ENCODE results near the gene PGAP3. TPM values are rescaled to one million over a fixed set of nuclear protein-coding genes. Genes with fewer than 3 reads are reported as not detected.
A peak's percentile ranks its signal among the peaks of the same experiment; 100 is the strongest.

Gene PGAP3
- total RNA-seq, 1 donor from 2014 or later = 36.8 TPM

GRCh38 chr17:39664581-39665561 lies 23.0 kb downstream of the PGAP3 start, which contains the start of gene TCAP:
Gene TCAP (plus strand): TSS chr17:39665349. CDS start chr17:39665360, 11 bp downstream.
- H3K27me3 Mint-ChIP-seq (ENCODE audit: low read depth) = peaks cover 46% of the 10 kb centered on the region
- no peak within 1 kb of the TSS for H3K27ac Mint-ChIP-seq
- TF ChIP-seq CTCF (IDR thresholded peaks at IDR 0.05; ENCODE audit: unreplicated experiment) = no peak
- H3K4me1 Mint-ChIP-seq = peaks cover 14% of the 10 kb centered on the region
- H3K9me3 Mint-ChIP-seq = no peaks in the 10 kb centered on the region
- H3K4me3 Mint-ChIP-seq = peak within 1 kb of the TSS; percentile 31
- H3K36me3 Mint-ChIP-seq = peaks cover 6% of the 10 kb centered on the region
- DNase-seq (ENCODE audit: low spot score in 2 of 2, unreplicated experiment in 2 of 2) = no peak

DNA sequence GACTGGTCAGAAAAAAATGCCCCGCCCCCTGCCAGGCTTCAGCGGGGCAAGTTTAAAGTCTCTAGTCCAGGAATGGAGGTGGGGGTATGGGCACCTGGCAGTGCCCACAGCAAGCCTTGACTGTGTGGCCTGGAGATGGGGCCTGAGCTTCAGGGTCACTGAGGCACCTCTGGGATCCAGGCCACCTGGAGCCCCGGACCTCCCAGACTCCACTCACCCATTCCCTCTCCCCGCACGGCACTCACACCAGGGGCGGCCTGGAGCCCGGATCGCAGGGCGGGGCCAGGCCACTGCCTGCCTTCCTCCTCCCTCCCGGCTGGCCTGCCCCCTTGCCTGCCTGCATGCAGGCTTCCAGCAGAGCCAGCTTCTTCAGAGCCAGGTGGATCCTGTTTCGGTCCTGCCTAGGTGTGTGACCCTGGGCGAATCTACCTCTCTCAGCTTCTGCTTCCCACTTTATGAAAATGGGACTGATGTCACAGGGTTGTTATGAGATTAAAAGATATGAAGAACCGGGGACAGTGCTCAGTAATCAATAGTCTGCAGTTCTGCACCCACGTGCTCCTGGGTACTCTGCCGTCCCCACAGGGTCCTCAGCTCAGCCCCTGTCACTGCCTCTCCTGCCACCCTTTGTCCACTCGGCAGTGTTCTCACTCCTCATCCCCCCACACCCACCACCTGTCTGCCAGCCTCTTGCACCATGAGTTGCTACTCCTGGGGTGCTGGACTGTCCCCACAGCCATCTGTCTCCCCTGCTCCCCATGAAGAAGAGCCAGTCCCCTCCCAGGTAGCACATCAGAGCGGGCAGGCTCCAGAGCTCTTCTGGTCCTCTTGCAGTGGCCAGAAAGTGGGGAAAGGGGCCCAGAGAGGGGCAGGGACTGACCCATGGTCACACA lies 23.9 kb downstream of the PGAP3 start:
- peaks cover 14% of the 10 kb centered on the region for H3K4me1 Mint-ChIP-seq
- H3K36me3 Mint-ChIP-seq = peaks cover 6% of the 10 kb centered on the region
- no peaks in the 10 kb centered on the region for H3K9me3 Mint-ChIP-seq
- DNase-seq (ENCODE audit: low spot score in 2 of 2, unreplicated experiment in 2 of 2) = no peak
- peaks cover 38% of the 10 kb centered on the region for H3K27me3 Mint-ChIP-seq (ENCODE audit: low read depth)
- H3K4me3 Mint-ChIP-seq = no peak overlapping the region
- H3K27ac Mint-ChIP-seq = peak overlapping the region; percentile 59
- TF ChIP-seq CTCF (IDR thresholded peaks at IDR 0.05; ENCODE audit: unreplicated experiment) = no peak

DNA sequence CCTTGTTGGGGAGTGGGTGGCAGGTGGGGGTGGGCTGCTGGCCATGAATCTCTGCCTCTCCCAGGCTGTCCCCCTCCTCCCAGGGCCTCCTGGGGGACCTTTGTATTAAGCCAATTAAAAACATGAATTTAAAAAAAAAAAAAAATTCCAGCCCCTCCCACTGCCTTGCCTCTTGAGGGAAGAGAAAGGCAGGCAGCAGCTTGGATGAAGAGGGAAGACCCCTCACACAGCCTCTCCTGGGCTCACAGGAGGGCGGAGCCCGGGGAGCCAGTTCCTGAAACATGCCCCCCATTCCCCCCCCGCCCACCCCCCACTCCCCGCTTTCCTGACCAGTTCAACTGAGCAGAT lies 24.5 kb downstream of the PGAP3 start:
- no peak for DNase-seq (ENCODE audit: low spot score in 2 of 2, unreplicated experiment in 2 of 2)
- TF ChIP-seq CTCF (IDR thresholded peaks at IDR 0.05; ENCODE audit: unreplicated experiment) = no peak
- Mint-ChIP-seq H3K9me3 (no peaks in the 10 kb centered on the region), H3K27ac (no peak overlapping the region), H3K36me3 (peaks cover 6% of the 10 kb centered on the region), H3K27me3 (ENCODE audit: low read depth) (peaks cover 33% of the 10 kb centered on the region), H3K4me1 (peaks cover 10% of the 10 kb centered on the region), H3K4me3 (no peak overlapping the region)

DNA sequence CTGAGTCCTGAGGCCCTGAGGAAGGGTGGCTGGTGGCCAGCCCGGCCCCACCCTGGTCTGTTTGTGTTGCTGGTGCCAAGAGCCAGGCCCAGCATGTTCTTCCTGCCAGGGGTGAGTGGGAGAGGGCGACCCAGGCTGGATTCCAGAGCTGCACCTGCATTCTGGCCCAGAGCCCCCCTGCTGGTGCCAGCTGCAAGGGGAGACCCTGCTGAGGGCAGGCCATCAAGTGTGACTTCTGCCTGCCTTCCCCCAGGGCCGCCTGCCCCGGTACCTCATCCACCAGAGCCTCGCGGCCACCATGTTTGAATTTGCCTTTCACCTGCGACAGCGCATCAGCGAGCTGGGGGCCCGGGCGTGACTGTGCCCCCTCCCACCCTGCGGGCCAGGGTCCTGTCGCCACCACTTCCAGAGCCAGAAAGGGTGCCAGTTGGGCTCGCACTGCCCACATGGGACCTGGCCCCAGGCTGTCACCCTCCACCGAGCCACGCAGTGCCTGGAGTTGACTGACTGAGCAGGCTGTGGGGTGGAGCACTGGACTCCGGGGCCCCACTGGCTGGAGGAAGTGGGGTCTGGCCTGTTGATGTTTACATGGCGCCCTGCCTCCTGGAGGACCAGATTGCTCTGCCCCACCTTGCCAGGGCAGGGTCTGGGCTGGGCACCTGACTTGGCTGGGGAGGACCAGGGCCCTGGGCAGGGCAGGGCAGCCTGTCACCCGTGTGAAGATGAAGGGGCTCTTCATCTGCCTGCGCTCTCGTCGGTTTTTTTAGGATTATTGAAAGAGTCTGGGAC lies 25.1 kb downstream of the PGAP3 start:
- Mint-ChIP-seq H3K4me3 (no peak overlapping the region), H3K4me1 (peaks cover 10% of the 10 kb centered on the region), H3K36me3 (peaks cover 8% of the 10 kb centered on the region), H3K9me3 (no peaks in the 10 kb centered on the region), H3K27me3 (ENCODE audit: low read depth) (peaks cover 30% of the 10 kb centered on the region), H3K27ac (no peak overlapping the region)
- DNase-seq (ENCODE audit: low spot score in 2 of 2, unreplicated experiment in 2 of 2) = no peak
- no peak for TF ChIP-seq CTCF (IDR thresholded peaks at IDR 0.05; ENCODE audit: unreplicated experiment)

All from mesothelial cell of epicardium (in vitro differentiated cells).